ENCODE results near the gene LRRC8C.
"Not testable (repeated sequence)": the region's sequence is repeated elsewhere in the genome, so short reads cannot be mapped to it uniquely, and the experiment has no call there.

Gene LRRC8C

DNA sequence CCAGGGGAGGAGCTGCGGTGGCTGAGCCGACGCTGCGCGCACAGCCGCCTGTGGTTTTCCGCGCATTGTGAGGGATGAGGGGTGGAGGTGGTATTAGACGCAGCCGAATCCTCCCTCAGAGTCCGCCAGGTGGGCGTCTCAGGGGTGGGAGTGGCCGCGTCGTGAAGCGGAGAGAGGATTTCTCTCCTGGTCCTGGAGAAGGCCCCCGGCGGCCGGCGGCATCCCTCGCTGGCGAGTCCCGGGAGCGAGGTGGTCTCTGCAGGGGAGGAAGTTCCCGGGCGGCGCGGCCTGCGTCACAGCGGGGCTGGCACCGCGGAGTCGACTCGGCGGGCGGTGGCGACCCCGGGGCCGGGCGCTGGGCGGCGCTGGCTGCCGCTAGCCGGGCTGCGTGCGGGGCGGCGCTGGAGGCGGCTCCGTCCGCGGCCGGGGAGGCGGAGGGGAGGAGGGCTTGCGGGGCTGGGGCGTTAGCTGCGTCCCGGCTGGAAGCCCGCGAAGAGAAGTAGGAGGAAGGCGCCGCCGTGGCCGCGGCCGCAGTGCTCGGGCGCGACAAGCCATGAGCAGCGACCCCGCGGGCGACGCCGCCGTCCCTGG, at the start of gene LRRC8C:
Gene LRRC8C, plus strand, starts transcription at position 464 of the 591 bp plus-strand sequence. CDS start 53,354 bp downstream, outside the sequence.
- FAIRE-seq = no peak

DNA sequence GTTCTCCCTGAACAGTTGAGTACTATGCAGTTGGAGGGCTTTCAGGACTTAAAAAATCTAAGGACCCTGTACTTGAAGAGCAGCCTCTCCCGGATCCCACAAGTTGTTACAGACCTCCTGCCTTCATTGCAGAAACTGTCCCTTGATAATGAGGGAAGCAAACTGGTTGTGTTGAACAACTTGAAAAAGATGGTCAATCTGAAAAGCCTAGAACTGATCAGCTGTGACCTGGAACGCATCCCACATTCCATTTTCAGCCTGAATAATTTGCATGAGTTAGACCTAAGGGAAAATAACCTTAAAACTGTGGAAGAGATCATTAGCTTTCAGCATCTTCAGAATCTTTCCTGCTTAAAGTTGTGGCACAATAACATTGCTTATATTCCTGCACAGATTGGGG, 48.7 kb upstream of the LRRC8C start:
- no peak for FAIRE-seq

DNA sequence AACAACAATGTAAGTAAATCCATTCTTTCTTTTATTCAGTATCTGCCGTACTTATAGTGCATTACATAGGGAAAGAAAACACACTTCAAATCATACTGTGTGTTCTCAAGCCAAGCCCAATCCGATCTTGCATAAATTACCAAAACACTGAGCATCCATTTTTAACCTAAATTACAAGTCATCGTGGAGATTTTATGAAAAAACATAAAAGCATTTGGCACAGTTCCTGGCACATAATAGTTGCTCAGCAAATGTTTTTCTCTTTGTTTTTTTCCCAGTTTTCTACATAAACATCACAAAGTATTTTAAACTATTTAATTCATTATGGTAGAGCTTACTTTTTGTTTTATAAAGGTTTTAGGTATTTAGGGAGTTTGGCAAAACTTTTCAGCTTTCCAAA, 48.1 kb upstream of the LRRC8C start:
- no peak for FAIRE-seq

DNA sequence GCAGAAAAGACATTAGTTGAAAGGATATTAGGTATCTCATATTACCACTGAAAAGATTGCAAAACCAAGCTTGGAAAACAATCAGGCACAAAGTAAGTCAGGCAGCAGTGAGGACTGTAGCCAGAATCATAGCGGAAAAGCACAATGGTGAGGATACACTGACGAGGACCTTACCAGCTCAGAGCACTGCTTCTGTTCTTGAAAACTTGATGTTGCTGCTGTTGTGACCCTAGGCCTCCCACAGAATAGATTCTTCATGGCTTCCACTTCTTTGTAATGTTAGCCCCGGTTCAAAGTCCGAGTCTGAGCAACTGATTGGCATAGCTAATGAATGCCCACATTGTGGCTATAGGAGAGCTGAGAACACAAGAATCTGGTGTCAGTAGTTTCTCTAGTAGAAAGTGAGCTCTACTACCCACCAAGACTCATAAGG, 45.2 kb upstream of the LRRC8C start:
- no peak for FAIRE-seq

DNA sequence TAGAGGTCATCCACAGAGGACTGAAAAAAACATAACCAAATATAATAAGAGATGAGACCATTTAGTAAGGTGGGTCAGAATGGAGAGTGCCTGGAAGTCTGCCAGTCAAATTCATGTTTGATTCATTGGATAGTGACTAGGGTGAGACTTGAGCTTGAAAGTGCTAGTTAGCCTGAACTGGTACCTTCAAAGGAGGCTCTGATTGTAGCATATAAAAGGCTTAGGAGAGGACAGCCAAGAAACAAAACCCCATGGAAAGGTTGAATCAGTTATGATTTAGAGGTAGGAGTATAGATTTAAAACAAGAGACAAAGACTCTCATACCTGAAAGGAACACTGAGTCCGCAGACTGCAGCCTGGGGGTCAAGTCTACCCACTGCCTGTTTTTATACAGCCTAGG, 44.4 kb upstream of the LRRC8C start:
- no peak for FAIRE-seq

DNA sequence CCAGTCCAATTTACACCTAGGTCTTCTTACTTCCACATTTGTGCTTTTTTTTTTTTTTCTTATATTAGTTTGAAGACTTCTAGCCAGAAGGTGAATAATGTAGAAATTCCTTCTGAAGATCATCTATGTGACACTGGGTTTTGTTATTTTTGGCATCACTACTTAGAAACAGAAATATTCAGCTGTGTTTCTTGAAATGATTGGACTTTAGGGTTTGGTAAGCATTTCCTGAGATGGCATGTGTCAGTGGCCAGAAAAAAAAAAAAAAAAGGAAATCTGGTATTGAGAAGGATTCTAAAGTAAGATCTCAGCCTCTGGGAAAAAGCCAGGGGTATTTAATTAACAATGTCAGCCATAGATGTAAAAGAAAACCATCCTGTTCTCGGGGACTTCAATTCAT, 43.4 kb upstream of the LRRC8C start:
- no peak for FAIRE-seq

DNA sequence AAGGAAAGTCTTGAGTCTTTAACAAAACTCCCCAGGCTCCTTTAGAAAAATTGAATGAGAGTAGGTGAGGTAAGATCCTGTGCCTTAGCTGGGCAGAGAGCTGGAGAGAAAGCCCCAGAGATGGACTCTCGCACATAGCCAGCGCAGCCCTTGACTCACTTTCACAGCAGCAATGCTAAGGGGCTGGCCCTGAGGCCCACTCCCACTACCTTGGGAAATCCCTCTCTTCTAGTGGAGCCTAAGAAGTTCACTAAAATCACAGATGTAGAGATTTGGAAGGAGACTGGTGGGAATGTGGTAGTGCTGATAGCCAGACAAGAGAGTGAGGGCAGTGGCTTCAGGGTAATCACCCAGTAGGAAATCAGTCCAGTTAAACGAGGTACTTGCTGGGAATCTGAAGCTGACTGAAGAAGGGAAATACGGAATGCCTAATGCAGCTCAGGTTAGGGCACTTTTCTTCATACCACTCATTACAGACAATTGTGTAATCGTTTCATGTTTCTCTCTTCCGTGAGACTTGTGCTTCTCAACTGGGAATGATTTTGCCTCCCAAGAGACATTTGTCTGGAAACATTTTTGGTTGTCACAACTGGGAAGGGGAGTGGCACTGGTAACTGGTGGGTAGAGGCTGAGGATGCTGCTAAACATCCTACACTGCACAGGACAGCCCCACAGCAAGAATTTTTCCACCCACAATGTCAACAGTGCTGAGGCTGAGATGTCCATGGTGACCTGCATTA, 42.4 kb upstream of the LRRC8C start:
- no peak for FAIRE-seq

DNA sequence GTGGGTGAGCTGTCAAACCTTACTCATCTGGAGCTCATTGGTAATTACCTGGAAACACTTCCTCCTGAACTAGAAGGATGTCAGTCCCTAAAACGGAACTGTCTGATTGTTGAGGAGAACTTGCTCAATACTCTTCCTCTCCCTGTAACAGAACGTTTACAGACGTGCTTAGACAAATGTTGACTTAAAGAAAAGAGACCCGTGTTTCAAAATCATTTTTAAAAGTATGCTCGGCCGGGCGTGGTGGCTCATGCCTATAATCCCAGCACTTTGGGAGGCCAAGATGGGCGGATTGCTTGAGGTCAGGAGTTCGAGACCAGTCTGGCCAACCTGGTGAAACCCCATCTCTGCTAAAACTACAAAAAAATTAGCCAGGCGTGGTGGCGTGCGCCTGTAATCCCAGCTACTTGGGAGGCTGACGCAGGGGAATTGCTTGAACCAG, 40.0 kb upstream of the LRRC8C start:
- FAIRE-seq = not testable (repeated sequence)

DNA sequence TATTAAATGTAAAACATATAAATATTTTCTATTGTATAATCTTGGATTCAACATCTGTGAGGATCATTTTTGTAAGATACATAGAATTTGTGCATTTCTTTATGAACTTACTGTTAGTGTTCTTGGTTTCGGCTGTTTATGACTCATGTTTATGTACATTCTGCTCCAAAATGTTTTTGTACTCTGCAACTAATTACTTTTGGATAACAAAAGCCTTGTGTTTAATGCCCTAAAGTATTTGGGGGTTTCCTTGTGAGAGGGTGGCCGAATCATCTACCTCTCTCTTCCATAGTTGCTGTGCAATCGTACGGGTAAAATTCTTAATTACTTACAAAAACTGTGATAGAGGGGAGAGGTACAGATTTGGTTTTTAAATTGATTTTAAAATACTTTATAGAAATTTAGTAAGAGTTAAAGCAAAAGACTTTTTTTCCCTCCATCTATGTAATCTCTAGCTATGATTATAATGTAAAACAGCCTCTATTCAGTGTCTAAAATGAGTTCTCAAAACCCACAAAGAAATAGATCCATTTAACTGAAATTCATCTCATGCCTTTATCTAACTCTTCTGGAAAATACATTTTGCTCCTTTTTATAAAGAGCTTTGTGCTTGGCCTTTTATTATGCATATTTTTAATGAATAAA, 38.7 kb upstream of the LRRC8C start:
- no peak for FAIRE-seq

DNA sequence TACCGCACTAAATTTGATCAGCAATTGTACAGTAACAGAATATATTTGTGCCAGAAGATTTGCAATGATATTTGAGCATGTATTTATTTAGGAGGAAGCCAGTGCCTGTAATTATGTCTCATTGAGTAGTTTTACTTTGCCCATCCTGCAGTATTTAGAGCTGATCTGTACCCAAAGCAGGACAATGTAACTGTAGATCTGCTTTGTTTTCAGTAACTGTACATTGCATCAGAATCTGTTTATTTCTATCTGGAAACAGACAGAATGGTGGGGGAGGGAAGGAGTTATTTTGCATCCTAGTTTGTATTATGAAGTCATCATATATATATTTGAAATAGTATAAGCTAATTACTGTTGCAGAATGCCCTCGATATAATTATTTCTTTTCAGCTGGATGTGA, 36.2 kb upstream of the LRRC8C start:
- no peak for FAIRE-seq

DNA sequence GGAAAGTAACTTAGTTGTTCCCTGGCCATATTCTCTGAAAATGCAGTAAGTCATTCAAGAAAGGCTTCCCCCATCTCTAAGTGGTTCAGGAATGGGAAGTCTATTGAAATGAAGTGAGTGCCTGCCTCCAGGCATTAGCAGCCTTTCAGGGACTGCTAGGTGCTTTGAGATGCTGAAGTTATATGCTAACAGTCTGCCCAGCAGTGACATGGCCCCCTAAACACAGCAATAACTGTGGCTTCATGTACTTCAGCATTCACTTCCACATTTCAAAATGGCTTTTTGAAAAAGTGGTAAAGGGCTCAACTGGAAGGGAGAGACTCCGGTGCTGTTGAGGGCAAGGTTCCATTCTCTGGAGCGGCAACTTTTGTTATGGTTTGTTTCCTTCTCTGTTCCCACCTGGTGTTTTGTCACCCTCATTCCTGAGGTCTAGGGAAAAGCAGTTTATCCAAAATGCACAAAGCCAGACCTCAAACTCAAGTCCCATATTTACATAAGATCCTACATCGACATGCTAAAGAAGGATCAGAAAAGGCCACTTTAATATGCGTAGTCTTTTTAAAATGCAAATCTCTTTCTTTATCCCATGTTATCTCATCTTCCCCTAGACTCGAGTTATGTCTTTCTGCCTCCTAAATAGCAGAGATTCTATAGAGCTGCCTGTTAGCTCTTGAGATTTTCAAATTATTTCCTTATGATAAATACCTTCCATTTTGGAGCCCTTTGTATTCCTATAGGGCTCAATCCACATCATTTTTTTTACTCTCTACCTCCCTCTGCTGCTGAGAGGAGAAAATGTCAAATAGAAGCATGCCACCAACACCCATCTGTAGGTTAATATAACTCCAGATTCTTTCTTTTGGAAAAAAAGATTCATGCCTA, 34.2 kb upstream of the LRRC8C start:
- FAIRE-seq = no peak

DNA sequence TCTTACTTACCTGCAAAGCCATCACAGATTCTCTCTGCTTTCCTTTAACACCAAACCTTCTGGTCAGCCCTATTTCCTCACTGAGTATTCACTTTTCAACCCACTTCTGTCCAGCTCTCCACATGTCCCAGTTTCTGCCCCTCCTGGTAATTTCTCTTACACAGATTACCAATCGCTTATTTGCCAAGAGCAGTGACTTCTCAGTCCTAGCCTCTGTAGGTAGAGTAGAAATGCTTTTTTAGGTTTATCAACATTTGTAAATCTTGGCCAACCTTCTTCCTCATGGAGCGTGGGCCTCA, 33.6 kb upstream of the LRRC8C start:
- FAIRE-seq = no peak

DNA sequence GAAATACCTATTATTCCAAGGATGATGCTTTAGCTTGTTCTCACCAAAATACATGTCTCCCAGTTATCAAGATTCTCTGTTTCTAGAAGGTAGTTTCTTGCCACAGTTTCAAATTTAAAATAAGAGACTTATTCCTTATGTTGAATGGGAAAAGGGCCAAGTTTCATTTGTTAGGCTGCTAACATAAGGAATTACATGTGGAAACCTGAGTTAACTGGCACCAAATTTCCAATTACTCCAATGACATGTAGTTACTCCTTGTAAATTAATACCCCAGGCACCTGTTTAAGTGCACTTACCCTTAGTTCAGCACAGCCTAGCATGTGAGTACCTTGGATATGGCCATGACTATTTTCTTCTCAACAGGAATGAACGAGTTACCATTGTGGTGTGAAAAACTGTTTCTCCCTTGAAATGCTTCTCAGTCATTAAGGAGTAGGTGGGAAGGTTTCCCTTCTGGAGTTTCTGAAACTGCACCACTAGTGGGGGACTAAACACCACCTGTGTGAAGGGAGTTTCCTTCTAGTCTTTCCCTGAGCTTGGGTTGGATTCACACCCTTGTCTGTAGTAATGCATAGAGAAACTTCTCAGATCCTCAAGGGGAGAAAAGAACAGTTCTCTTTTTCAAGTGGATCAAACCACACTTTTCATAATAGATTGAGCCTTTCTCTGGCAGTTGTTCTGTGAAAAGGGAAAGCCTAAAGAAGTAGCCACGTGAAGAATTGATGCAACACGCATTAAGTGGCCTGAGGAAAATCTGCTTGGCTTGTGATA, 32.3 kb upstream of the LRRC8C start:
- FAIRE-seq = no peak

DNA sequence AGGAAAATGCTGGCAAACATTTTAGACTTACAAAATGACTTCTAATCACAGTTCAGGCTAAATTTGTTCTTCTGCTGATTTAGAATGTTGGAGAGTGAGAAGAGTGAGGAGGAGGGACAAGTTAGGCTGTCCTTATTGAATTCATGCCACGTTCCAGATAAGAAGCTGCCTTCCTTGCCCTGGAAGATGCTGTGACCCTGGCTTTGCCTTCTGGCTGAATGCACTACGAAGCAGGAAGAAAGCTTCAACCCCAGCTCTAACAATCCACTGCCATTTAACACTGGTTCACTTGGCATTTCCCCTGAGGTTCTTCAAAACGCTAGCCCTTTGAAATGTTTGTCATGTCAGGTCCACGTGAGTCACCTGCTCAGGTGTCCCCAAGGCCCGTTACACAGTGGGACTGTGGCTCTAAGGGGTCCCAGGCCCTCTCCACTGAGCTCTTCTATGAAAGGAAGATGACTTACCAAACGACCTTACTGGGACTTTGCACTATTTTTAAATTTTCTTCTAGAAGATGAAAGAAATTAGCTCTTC, 30.0 kb upstream of the LRRC8C start:
- no peak for FAIRE-seq

DNA sequence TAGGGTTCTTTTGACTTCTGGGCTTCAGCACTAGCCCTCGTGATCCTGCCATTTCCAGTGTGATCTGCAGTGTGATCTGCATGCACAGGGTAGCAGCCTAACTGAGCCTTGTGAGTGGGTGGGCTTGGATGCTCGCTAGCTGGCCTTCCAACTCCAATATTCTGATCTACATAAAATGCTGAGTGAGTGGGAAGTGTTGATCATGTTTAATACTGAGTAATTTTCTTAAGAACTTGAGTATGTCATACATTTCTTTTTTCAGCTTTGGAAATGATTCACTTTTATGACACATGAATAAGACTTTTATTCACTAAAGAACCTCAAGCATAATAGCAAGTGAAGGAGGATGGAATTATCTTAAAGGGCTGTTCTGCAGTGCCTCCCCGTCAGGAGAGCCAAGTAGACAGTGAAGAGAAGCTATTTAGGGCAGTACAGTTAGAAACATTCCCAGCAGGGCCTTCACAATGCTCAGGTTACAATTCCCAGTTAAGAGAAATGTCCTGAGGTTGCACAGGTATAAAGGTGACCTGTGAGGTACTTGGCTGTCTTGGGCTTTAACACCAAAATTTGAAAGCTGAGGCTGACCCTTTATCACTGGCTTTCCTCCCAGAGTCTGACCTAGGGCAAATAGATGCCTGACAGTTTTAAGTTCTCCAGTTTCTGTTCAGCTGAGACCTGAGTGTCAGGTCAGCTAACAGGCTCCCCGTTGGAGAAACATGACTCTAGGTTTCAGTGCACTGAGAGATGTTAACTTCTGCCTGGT, 29.1 kb upstream of the LRRC8C start:
- no peak for FAIRE-seq

DNA sequence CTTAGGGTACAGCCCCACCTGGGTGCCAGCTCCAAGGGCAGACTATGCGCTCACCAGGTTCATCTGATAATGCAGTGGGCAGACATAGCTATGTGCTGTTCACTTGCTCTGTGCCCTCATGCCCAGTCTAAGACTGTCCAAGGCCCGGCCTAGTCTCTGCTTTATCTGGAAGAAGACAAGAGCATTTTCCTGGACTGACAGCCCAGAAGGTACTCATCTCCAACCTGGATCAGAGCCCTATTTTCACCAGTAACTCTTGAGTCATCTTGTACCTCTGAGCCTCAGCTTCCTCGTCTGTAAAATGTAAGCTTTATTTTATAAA, 28.5 kb upstream of the LRRC8C start:
- FAIRE-seq = no peak

DNA sequence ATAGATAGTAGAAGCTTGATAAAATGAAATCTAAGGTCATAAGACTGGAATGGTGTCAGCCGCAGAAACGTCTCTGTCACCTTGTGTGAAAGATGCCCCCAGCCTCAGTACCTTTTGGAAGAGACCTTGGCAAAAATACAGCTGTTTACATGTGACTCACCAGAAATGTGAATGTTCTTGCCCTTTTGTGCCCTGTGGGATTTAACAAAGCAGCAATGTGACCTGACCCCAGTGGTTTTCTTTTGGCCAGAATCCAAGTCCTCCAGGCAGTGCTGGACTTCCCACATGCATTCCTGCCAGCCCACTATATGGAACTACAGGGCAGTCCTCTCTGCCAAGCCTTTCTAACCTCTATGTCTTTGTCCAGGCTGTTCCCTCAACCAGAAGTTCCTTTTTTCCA, 27.2 kb upstream of the LRRC8C start:
- FAIRE-seq = no peak

DNA sequence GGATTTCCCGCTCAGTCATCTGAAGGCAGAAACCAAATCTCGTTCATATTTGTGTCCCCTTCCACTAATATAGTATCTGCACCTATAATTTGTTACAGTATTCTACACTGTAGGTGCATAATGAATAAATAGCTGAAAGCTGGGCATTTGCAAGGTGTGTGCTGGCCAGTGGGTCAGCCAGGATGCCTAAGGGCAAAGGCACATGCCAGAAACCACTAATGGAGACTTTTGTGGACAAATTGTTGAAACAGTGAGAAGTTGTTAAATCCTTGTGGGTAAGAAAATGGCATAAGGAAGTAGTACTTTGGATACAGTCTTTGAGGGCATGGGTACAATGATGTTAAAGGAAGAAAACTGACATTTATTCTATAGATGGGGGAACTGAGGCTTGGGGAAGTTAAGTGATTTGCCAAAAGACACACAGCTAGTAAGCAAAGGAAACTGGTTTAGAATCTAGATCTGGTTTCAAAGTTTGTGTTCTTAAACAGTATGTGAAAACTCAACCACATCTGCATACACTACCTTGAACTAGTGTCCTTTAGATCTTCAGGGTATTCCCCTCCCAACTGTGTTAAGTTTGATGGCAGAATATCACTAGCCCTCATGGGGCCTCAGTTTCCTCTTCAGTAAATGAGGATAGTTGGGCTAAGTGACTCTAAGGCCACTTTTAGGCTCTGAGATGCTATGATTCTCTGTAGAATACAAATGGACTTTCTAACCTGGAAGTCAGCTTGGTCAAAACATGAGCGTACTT, 26.5 kb upstream of the LRRC8C start:
- no peak for FAIRE-seq

DNA sequence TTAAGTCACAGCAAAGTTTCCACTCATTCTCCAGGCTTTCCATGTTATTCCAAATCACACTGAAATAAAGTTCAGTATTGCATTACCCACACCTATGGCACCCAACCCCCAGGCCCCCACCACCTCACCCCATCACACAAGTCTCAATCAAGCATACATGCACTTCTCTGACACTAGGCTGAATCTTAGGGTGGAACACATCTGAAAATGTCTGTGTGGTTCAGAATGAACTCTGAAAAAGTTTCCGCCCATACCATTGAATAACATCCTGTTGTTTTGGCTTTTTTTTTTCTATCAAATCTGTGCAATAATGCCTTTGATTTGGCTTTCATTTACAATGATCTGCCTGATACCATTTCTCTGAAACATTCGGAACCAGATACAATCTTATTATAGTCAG, 25.8 kb upstream of the LRRC8C start:
- FAIRE-seq = no peak

DNA sequence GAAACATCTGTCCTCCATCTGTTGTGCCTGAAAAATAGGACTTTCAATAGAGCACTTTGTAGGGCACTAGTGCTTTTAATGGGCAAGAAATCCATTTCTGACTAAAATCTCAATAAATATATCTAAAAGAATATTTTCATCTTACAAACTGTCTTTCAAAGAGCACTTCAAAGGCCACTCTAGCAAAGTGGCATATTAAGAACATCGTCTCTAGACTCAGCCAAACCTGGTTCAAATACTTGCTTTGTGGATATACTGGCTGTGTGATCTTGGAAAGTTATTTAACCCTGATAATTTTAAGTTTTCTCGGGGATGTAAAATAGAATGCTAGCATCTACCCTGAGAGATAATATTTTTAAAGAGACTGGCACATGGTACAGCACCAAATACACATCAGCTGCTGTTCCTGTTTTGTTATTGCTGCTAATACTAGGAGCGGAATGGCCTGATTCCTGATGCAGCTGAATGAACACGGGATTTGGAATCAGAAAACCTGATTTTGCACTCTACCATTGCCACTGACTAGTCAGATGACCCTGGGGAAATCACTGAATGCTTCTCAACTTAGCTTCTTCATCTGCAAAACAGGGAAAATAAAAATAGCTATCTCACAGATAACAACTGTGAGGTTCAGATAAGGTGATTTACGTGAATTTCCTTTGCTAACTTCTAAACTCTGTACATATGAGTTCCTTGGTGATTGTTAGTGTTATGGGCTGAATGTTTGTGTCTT, 25.2 kb upstream of the LRRC8C start:
- FAIRE-seq = no peak
